GM19240 (cell line): Measurements from ENCODE around the gene JARID2.

ENCODE experiments used
- DNase-seq: peaks from one replicate; pipeline ENCODE4 v3.0.0; 2011; ENCODE audit warnings: low spot score; ENCODE audit not compliant: insufficient read length

Gene JARID2

DNA sequence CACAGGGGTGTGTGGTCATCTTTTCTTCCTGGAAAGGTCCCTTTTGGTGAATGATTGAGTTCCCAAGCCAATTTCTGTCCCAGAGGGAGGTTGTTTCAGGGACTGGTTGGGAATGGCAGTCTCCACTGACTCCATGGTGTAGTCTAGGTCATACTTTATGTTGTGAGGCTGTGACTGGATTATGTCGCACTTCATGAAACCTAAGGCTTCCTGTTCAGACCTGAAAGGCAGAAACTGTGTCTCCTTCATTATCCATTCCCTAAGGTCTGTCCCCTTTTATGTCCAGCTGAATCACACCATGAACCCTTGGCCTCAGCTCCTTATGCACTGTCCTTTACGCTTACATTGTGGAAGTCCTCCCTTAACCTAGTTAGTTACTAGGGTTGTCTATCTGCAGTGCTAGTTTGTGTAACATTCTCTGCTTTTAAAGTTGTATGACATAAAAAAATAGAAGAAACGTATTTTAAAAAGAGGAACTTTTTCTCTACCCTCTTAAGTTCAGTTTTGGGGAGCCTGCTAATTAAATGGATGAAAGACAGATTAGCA, 191.3 kb downstream of the JARID2 start:
- no peak for DNase-seq

DNA sequence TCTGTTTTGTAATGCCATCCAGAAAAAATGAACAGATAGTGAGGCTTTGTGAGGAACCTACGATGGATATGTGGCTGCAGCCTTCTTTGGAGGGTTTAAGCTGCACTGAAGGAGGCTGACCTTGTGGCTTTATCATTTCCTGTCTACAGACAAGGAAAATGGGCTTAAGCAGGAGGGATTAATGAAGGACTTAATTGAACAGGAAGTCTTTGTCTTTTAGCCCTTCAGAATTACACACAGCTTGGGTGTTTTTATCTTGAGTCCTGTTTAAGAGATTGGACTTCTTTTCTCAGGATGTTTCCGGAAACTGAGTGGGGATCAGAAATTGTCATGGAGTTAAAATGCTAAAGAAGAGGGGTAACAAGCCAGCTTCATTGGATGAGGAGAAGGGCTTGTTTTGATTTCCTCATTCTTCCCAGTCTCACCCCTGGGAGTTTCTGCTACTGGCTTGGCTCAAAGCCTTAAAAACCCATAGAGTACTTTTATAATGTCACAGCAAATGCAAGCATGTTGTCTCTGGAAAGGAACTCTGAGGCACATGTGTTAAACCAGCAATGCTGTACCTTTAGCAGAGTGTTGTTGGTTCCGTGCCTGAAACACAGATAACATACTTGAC, 193.6 kb downstream of the JARID2 start:
- no peak for DNase-seq

DNA sequence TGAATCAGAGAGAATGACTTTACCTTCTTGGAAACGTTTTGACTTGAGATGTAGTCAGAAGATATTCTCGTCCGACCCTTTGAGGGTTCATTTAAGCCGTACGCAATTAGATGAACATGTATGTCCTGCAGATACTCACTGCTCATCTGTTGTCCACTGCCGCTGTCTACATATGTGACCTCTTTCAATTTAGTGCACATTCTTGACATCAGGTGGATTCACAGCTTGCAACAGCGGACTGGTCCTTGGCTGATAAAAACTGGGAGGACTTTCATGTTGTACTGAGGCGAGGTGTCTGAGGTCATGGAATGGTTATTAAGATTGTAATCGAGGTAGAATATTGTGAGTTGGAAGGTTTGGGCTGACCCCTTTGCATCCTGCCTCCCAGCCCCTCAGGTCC, 194.2 kb downstream of the JARID2 start:
- no peak for DNase-seq

- no peak for DNase-seq
These were observed 195.5 kb downstream of the JARID2 start for GRCh38 chr6:15441215-15441868.

GRCh38 chr6:15441981-15442380, 196.1 kb downstream of the JARID2 start:
- no peak for DNase-seq

DNA sequence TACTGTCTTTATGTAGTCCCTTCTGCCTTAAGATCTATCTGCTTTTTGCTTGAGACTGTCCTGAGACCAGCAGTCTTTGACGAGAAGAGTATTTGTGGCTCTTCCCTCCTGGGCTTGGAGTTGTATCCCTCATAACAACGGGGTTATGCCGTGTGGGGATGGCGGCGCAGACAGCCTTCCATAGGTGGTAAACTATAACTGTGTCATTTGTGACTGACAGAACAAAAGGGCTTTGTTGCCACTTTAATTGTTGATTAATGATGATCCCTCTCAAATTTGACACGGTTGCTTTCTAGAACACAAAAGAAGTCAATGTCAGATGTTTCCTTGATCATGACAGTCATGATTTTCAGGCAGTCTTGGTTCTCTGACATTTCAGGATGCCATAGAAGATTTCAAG, 196.6 kb downstream of the JARID2 start:
- no peak for DNase-seq

- no peak for DNase-seq
These were observed 197.4 kb downstream of the JARID2 start for GRCh38 chr6:15443119-15443830.

- no peak for DNase-seq
These were observed 198.3 kb downstream of the JARID2 start for GRCh38 chr6:15444081-15444731.

GRCh38 chr6:15444881-15445280, 199.0 kb downstream of the JARID2 start:
- no peak for DNase-seq

DNA sequence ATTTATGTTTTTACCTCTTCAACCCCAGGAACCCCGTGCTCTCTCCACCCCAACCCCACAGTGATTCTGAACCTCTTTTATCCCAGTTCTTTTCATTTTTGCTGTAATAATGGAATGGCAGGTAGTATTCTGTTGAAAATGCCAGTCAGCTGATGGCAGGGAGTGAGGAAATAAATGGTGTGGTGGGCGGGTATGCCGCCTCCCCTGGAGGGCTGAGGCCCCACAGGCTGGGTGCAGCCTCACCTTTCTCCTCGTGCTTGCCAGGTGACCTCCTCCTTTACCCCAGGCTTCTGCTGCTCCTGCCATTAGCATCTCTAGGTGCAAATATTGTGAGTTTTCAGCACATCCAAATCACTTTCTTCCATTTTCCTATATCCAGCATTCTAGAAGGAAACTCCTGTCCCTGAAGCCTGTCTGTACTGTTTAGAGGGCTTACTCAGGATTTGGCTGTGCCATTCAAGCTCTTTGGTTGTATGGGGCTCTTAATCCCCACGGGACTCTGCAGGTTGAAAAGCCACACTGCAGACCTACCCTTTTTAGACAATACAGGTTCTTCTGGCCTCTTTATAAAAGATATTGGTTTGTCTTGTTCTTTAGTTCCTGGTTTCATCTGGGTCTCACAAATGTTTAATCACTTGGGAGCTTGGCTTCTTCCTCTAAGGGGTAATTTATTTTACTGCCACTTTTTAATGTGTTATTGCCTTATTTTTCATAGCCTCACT, 201.8 kb downstream of the JARID2 start:
- DNase-seq: no peak

GRCh38 chr6:15449011-15449410, 203.1 kb downstream of the JARID2 start:
- no peak for DNase-seq

- DNase-seq: no peak
These were observed 205.9 kb downstream of the JARID2 start for GRCh38 chr6:15451738-15452137.

GRCh38 chr6:15452182-15452941, 206.5 kb downstream of the JARID2 start:
- no peak for DNase-seq

DNA sequence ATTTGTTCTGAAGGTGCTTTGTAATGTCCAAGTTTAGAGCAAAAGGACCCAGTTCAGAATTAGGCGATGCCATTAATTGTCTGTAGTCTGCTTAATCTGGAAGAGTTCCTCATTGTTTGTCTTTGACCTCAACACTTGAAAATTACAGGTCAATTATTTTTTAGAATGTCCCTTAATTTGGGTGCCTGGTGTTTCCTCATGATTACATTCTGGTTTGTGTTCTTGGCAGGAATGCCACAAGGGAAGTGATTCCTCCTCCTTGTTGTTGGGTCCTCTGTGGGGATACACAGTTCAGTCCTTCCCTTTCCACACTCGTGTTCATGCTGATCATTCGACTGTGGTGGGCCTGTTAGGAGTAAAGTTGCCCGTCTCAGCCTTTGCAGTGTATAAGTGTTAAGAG, 207.3 kb downstream of the JARID2 start:
- DNase-seq: no peak

DNA sequence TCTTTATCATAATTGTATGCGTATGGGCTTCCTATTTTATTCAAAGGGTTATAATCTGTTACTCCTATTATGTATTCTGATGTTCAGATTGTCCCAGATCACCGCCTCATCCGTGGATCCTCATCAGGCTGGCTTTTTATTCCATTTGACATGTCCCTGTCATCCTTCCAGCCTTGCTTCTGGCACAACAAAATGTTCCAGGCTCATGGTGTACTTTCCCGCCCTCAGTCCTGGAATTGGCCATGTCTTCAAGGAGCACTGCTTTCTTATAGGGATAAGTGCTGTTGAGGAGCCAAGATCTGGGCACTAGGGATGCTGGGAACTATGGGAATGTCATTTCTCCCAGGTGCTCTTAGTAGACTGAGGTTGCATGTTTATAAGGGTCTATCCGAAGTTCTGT, 207.8 kb downstream of the JARID2 start:
- DNase-seq: no peak

GRCh38 chr6:15456422-15456821, 210.6 kb downstream of the JARID2 start:
- DNase-seq: no peak

DNA sequence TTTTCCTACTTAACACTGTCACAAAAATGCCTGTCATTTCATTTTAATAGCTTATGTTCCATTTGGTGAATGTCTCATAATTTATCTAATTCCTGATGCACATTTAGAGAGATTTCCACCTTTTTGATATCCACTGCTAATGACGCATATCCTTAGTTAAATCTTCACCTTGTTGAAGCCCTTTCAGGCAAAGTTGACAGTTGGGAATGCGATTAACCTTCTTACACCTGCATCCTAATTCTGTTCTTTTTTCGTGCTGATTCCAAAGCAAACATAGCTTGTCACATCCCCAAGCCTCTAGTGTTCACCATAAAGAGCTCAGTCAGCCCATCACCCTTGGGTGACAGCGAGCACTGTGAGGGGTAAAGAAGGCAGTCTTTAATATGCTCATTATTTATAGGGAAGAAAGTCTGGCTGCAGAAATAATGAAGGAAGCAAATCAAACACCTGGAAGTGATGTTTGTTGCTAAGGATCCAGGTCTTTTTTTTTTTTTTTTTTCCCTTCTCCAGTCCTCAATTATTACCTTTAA, 211.3 kb downstream of the JARID2 start:
- no peak for DNase-seq

- no peak for DNase-seq
These were observed 212.2 kb downstream of the JARID2 start for GRCh38 chr6:15458021-15458459.

- DNase-seq: no peak
These were observed 214.3 kb downstream of the JARID2 start for GRCh38 chr6:15460110-15460727.
